ENCODE data around the gene ERMARD. TPM values are rescaled to one million over a fixed set of nuclear protein-coding genes. Genes with fewer than 3 reads are reported as not detected.

Gene ERMARD
- total and polyA plus RNA-seq, 9 donors, result 14.9 to 27.7 (median 19.5) TPM

Other genes with a start within 250 kb of the ERMARD start
- 21.5 TPM for gene WDR27, start 49.6 kb upstream of the ERMARD start, total RNA-seq
- 10 to 100 TPM; 25.0 to 49.4 (median 30.4) TPM for gene WDR27, start 49.6 kb upstream of the ERMARD start, polyA plus RNA-seq (ENCODE audit: insufficient read depth in 1 of 8, insufficient read length in 8 of 8, low replicate concordance in 1 of 8)
- gene C6orf120, start 49.5 kb upstream of the ERMARD start, total RNA-seq, result 29.8 TPM
- gene C6orf120, start 49.5 kb upstream of the ERMARD start, polyA plus RNA-seq (ENCODE audit: insufficient read depth in 1 of 8, insufficient read length in 8 of 8, low replicate concordance in 1 of 8), result 10 to 100 TPM; 24.3 to 41.6 (median 33.5) TPM
- gene PHF10, start 27.1 kb upstream of the ERMARD start, total RNA-seq, result 32.5 TPM
- gene PHF10, start 27.1 kb upstream of the ERMARD start, polyA plus RNA-seq (ENCODE audit: insufficient read depth in 1 of 8, insufficient read length in 8 of 8, low replicate concordance in 1 of 8), result 10 to 100 TPM; 53.7 to 82.4 (median 74.3) TPM
- 3.1 TPM for gene DYNLT2, start 50 bp upstream of the ERMARD start, total RNA-seq
- gene DYNLT2, start 50 bp upstream of the ERMARD start, polyA plus RNA-seq (ENCODE audit: insufficient read depth in 1 of 8, insufficient read length in 8 of 8, low replicate concordance in 1 of 8), result 1 to 10 TPM; 2.3 to 4.0 (median 2.9) TPM